ENCODE results near the gene RCAN2. TPM values are rescaled to one million over a fixed set of nuclear protein-coding genes. Genes with fewer than 3 reads are reported as not detected.

Gene RCAN2
- total RNA-seq, 1 experiment from 2014 or later: 0.05 TPM

DNA sequence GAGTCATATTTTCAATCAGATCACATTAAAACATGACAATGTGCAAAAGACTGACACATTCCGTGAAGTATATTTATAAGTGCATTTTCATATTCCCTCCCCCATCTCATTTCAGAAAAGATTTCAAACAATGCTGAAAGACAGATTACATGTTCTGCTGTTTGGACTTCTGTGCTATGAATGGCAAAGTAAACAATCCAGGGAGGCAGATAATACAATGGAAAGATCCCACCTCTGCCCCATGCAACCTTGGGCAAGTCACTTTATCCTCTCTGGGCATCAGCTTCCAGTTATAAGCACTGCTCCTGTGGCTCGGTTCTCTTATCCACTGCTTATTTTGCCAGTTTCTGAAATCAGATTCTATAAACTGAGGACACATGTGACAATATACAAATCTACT, 110.2 kb downstream of the RCAN2 start:
- Histone ChIP-seq H3K4me1 (ENCODE audit: control insufficient read depth, insufficient read depth, low read length) (no peaks in the 10 kb centered on the region), H3K4me3 (ENCODE audit: low read depth in 2 of 2, low read length in 2 of 2) (no peak overlapping the region), H3K36me3 (ENCODE audit: control insufficient read depth, insufficient read depth, low read length) (no peaks in the 10 kb centered on the region), H3K27me3 (ENCODE audit: control insufficient read depth, insufficient read depth, low read length) (no peaks in the 10 kb centered on the region; the same call in none of the 2 replicates), H3K27ac (ENCODE audit: low read length) (no peak overlapping the region), H3K9me3 (ENCODE audit: control insufficient read depth, insufficient read depth, low read depth, low read length) (no peaks in the 10 kb centered on the region)
- in situ Hi-C loops (cut with HindIII; ENCODE audit: low pct_unique_long_range_greater_than_20kb, low sequenced_read_pairs): no loop called here
- intact Hi-C loops (cut with micrococcal nuclease; ENCODE audit: unreplicated experiment): no loop called here
- no peak for DNase-seq (ENCODE audit: low read depth, low spot score)
- ChIA-PET POLR2A (no interaction called here), CTCF (no interaction called here)
- no peak for ATAC-seq
- TF ChIP-seq POLR2AphosphoS5 (IDR thresholded peaks at IDR 0.05; ENCODE audit: low read depth, low read length) (no peak), SIN3A (IDR thresholded peaks at IDR 0.05; ENCODE audit: borderline replicate concordance, insufficient read depth, low read depth, low read length) (no peak), TCF7L2 (IDR thresholded peaks at IDR 0.05; ENCODE audit: low read depth, low read length) (no peak)
- TF ChIP-seq, protein P1, sequence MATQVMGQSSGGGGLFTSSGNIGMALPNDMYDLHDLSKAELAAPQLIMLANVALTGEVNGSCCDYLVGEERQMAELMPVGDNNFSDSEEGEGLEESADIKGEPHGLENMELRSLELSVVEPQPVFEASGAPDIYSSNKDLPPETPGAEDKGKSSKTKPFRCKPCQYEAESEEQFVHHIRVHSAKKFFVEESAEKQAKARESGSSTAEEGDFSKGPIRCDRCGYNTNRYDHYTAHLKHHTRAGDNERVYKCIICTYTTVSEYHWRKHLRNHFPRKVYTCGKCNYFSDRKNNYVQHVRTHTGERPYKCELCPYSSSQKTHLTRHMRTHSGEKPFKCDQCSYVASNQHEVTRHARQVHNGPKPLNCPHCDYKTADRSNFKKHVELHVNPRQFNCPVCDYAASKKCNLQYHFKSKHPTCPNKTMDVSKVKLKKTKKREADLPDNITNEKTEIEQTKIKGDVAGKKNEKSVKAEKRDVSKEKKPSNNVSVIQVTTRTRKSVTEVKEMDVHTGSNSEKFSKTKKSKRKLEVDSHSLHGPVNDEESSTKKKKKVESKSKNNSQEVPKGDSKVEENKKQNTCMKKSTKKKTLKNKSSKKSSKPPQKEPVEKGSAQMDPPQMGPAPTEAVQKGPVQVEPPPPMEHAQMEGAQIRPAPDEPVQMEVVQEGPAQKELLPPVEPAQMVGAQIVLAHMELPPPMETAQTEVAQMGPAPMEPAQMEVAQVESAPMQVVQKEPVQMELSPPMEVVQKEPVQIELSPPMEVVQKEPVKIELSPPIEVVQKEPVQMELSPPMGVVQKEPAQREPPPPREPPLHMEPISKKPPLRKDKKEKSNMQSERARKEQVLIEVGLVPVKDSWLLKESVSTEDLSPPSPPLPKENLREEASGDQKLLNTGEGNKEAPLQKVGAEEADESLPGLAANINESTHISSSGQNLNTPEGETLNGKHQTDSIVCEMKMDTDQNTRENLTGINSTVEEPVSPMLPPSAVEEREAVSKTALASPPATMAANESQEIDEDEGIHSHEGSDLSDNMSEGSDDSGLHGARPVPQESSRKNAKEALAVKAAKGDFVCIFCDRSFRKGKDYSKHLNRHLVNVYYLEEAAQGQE (IDR thresholded peaks at IDR 0.05; ENCODE audit: insufficient read depth in 1 of 2, low read depth in 2 of 2, low read length in 1 of 2): no peak
- TF ChIP-seq, protein P2, sequence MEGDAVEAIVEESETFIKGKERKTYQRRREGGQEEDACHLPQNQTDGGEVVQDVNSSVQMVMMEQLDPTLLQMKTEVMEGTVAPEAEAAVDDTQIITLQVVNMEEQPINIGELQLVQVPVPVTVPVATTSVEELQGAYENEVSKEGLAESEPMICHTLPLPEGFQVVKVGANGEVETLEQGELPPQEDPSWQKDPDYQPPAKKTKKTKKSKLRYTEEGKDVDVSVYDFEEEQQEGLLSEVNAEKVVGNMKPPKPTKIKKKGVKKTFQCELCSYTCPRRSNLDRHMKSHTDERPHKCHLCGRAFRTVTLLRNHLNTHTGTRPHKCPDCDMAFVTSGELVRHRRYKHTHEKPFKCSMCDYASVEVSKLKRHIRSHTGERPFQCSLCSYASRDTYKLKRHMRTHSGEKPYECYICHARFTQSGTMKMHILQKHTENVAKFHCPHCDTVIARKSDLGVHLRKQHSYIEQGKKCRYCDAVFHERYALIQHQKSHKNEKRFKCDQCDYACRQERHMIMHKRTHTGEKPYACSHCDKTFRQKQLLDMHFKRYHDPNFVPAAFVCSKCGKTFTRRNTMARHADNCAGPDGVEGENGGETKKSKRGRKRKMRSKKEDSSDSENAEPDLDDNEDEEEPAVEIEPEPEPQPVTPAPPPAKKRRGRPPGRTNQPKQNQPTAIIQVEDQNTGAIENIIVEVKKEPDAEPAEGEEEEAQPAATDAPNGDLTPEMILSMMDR (IDR thresholded peaks at IDR 0.05): no peak
- no TSS peak for BruUV-seq (replicated peaks)

DNA sequence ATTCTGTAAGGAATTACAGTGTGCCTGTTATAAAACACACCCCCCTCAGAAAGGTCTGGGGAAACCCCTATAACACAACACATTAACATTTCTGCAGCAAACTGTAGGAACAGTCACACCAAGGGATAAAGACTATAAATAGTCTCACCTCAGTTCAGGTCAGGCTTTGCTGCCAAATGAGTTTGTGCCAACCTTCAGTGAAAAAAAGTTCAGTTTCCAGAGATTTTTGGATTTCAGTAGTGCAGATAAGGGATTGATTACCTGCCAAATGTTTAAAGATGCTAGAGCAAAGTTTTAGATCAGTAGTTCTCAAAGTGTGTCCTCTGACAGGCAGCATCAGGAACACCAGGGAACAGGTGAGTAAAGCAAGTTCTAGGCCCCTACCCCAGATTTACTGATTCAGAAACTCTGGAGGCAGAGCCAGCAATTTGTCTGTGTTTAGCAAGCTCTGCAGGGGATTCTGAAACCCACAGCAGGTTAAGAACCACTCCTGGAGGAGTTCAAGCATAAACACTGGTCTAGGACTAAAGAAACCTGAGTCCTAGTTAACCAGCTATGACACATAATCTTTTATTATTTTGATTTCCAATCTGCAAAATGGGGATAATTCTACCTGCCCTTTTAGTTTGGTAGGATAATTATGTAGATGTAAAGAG, 111.0 kb downstream of the RCAN2 start:
- Histone ChIP-seq H3K9me3 (ENCODE audit: control insufficient read depth, insufficient read depth, low read depth, low read length) (no peaks in the 10 kb centered on the region), H3K36me3 (ENCODE audit: control insufficient read depth, insufficient read depth, low read length) (no peaks in the 10 kb centered on the region), H3K27ac (ENCODE audit: low read length) (no peak overlapping the region), H3K4me3 (ENCODE audit: low read depth in 2 of 2, low read length in 2 of 2) (no peak overlapping the region), H3K27me3 (ENCODE audit: control insufficient read depth, insufficient read depth, low read length) (no peaks in the 10 kb centered on the region; the same call in none of the 2 replicates), H3K4me1 (ENCODE audit: control insufficient read depth, insufficient read depth, low read length) (no peaks in the 10 kb centered on the region)
- in situ Hi-C loops (cut with HindIII; ENCODE audit: low pct_unique_long_range_greater_than_20kb, low sequenced_read_pairs): no loop called here
- TF ChIP-seq, protein P1 (IDR thresholded peaks at IDR 0.05; ENCODE audit: insufficient read depth in 1 of 2, low read depth in 2 of 2, low read length in 1 of 2): no peak
- TF ChIP-seq TCF7L2 (IDR thresholded peaks at IDR 0.05; ENCODE audit: low read depth, low read length) (no peak), POLR2AphosphoS5 (IDR thresholded peaks at IDR 0.05; ENCODE audit: low read depth, low read length) (no peak), SIN3A (IDR thresholded peaks at IDR 0.05; ENCODE audit: borderline replicate concordance, insufficient read depth, low read depth, low read length) (no peak)
- TF ChIP-seq, protein P2 (IDR thresholded peaks at IDR 0.05): no peak
- ChIA-PET CTCF (no interaction called here), POLR2A (no interaction called here)
- DNase-seq (ENCODE audit: low read depth, low spot score): no peak
- intact Hi-C loops (cut with micrococcal nuclease; ENCODE audit: unreplicated experiment): no loop called here
- BruUV-seq (replicated peaks): no TSS peak
- no peak for ATAC-seq
